ENCODE data around the gene CINP.
"Not testable (repeated sequence)": the region's sequence is repeated elsewhere in the genome, so short reads cannot be mapped to it uniquely, and the experiment has no call there.

Gene CINP

GRCh38 chr14:102320671-102321455 is 41.8 kb downstream of the CINP start:
- DNase-seq (ENCODE audit: low read depth): no peak

GRCh38 chr14:102320033-102320660 is 42.5 kb downstream of the CINP start:
- DNase-seq (ENCODE audit: low read depth): no peak

DNA sequence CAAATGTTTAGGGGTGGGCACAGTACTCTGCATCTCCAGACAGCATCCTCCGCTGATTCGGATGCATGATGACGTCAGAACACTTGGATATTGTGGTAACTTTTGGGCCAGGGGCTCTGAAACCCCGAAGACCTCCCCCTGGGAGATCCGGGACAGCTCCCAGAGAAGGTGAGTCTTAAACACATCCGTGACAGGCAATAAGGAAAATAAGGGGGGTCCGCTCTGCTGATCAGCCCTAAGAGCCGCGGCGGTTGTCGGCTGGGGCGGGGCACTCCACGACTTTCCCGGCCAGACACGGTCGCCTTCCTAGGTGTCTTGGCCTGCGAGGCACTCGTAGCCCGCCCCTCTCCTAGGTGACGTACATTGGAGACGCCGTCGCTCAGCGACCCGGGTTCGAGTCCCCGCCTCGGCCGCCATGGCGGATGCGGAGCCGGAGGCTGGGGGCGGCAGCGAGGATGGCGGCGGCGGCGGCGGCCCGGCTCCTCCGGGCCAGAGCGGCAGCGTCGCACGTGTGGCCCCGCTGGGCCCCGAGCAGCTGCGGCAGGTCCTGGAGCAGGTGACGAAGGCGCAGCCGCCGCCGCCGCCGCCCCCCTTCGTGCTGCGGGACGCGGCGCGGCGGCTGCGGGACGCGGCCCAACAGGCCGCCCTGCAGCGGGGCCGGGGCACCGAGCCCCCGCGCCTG is 43.2 kb downstream of the CINP start, which contains the start of gene ZNF839:
TSS of gene ZNF839 (plus strand) at position 396 of the 682 bp plus-strand sequence. CDS start at position 416, 20 bp downstream.
- DNase-seq (ENCODE audit: low read depth): peak; percentile 77

GRCh38 chr14:102318781-102319276 is 43.9 kb downstream of the CINP start:
- DNase-seq (ENCODE audit: low read depth): no peak

DNA sequence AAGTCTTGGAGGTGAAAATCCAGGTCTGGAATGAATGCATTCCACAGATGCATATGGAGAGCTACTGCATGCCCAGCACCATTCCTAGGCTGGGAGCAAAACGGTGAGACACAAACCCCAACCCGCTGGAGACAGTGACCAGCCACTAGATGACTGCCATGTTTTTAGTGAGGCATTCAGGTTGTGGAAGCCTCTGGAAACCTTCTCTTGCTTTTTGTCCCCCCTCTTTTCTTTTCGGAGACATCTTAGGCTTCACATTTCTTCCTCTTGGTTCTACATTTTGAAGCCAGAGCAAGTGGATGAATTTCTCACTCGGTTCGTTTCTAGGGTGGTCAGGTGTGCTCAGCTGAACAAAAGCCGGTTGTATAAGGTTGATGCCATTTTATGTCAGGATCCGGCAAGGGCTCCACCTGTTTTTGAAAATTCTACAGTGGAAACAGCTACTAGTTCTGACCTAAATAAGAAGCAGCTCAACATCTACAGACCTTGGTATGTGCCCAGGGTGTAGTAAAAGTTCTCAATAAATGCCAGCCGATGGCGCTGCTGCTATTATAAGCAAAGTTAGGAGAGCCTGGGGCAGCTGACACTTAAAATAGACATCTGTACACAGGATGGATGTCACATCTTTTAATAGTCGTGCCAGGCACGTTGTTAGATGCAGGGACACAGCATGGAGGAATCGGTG is 45.0 kb downstream of the CINP start:
- DNase-seq (ENCODE audit: low read depth): no peak

- peak; percentile 82 for DNase-seq (ENCODE audit: low read depth)
These were observed 45.7 kb downstream of the CINP start for GRCh38 chr14:102316743-102317563.

DNA sequence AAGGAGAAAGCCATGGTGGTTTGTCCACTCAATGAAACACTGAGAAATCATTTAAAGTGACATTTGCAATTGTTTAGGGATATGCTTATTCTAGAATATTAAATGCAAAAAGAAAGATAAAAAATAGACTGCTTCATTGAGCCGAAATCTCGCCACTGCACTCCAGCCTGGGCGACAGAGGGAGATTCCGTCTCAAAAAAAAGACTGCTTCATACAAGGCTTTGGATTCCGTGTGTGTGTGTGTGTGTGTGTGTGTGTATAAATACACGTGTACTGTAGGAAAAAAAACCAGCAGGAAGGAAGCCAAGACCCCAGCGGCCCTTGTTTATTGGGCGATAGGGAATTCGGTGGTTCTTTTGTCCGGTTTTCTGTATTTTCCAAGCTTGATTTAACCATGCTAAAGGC is 46.4 kb downstream of the CINP start:
- peak; percentile 38 for DNase-seq (ENCODE audit: low read depth)

GRCh38 chr14:102315121-102315520 is 47.6 kb downstream of the CINP start:
- DNase-seq (ENCODE audit: low read depth): no peak

DNA sequence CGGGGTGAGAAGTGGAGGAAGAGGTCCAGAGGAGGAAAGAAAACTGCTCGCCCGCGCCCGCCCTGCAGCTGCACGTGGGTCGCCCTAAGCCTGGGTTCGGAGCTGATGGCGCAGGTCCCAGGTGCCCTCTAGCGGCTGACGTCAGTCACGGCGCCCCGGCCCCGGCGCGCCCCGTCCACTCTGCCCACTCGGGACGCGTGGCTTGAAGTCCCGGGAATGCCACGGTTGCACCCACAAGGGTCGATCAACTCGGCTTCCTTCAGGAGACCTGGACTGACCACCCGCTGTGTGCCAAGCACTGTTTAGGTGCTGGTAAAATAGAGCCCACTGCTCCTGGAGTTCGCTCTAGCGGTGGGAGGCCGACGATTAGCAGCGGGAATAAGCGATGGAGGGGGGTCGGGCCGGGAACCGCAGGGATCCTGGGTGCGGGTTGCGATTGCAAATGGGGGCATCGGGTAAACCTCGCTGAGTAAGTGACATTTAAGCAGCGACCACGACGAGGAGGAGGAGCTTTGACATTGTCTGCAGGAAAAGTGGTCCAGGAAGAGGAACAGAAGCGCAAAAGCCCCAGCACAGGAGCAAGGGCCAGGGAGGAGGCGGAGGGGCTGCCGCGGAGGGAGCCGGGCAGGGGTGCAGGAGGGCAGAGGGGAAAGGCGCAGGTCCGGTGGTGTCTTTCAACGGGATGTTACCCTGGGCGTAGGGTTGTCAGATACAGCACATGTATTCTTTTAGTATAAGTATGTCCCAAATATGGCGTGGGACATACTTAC is 48.3 kb downstream of the CINP start:
- DNase-seq (ENCODE audit: low read depth): peak; percentile 59

GRCh38 chr14:102304611-102305506 is 57.8 kb downstream of the CINP start, which contains the start of gene MOK:
TSS of gene MOK (minus strand) at chr14:102305164. CDS start at chr14:102304968, 196 bp downstream.
- peak; percentile 93 for DNase-seq (ENCODE audit: low read depth)

DNA sequence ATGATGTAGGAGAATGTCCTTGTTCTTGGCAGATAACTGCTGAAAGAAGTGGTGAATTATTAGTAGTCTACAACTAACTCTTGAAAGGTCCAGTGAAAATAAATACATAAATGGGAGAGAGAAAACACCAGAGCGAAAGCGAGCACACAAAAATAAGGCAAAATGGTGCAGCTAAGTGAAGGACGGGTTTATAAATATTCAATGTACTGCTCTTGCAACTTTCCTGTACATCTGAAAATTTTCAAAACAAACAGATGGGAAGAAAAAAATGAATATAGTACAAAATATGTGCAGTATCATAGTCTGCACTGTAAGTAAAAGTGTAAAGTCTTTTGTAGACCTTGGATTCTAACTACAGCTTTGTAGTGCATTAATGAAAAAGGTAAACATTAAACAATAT is 59.0 kb downstream of the CINP start:
- DNase-seq (ENCODE audit: low read depth): no peak

DNA sequence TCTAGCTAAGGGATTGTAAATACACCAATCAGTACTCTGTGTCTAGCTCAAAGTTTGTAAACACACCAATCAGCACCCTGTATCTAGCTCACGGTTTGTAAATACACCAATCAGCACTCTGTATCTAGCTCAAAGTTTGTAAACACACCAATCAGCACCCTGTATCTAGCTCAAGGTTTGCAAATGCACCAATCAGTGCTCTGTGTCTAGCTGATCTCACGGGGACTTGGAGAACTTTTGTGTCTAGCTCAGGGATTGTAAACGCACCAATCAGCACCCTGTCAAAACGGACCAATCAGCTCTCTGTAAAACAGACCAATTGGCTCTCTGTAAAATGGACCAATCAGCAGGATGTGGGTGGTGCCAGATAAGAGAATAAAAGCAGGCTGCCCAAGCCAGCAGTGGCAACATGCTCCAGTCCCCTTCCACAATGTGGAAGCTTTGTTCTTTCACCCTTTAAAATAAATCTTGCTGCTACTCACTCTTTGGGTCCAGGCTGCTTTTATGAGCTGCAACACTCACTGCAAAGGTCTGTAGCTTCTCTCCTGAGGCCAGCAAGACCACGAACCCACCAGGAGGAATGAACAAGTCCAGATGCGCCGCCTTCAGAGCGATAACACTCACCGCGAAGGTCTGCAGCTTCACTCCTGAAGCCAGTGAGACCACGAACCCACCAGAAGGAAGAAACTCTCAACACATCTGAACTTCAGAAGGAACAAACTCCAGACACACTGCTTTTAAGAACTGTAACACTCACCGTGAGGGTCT is 64.2 kb downstream of the CINP start:
- DNase-seq (ENCODE audit: low read depth): not testable (repeated sequence)

Measured in stromal cell of bone marrow (primary cell).